ENCODE data around the gene TNS3. TPM values are rescaled to one million over a fixed set of nuclear protein-coding genes. Genes with fewer than 3 reads are reported as not detected.

Gene TNS3
- total and polyA plus RNA-seq, 10 of the 15 experiments (the other 5 are each of a cell fraction or from before 2014, with no cell fraction given): 0.27 to 2.7 (median 0.79) TPM

- Histone ChIP-seq H3K4me2 (ENCODE audit: control insufficient read depth, insufficient read depth) (no peak overlapping the region), H2AFZ (ENCODE audit: control insufficient read depth, low read depth, low read length) (no peak overlapping the region), H4K20me1 (ENCODE audit: control insufficient read depth, insufficient read depth) (no peaks in the 10 kb centered on the region), H3K4me3 (no peak overlapping the region), H3K79me2 (ENCODE audit: control insufficient read depth, insufficient read depth, low read length) (no peaks in the 10 kb centered on the region), H3K9me3 (replicated peaks; ENCODE audit: control insufficient read depth, insufficient read depth, low read length) (no peaks in the 10 kb centered on the region), H3K9ac (ENCODE audit: control insufficient read depth, insufficient read depth, low read length) (no peak overlapping the region), H3K27me3 (replicated peaks in 1 of 2; ENCODE audit: control insufficient read depth in 2 of 2, insufficient read depth in 2 of 2, low read length in 1 of 2) (no peaks in the 10 kb centered on the region), H3K27ac (ENCODE audit: control insufficient read depth, insufficient read depth) (no peak overlapping the region), H3K36me3 (ENCODE audit: control insufficient read depth in 2 of 2, insufficient read depth in 2 of 2, low read length in 1 of 2) (no peaks in the 10 kb centered on the region), H3K4me1 (ENCODE audit: control insufficient read depth, insufficient read depth, low read length) (peaks cover 47% of the 10 kb centered on the region)
- ChIA-PET POLR2A (interaction anchor here (0.6 kb wide), 1 partner anchor 11 kb away, joined by 3 read pairs; no protein-coding TSS in a partner anchor), CTCF (interaction anchor here (0.6 kb wide), 1 partner anchor 14 kb away, joined by 3 read pairs; no protein-coding TSS in a partner anchor), SMC1A (ENCODE audit: uncharacterized antibody, unreplicated experiment) (interaction anchor here (0.9 kb wide), 1 partner anchor 121 kb away, joined by 3 read pairs; no protein-coding TSS in a partner anchor), RAD21 (ENCODE audit: unreplicated experiment) (no interaction called here)
- FAIRE-seq: no peak
- no peak for ATAC-seq
- intact Hi-C loops (cut with micrococcal nuclease; ENCODE audit: unreplicated experiment) (no loop called here), in situ Hi-C loops (cut with MboI) (no loop called here)
- no TSS peak for BruUV-seq (replicated peaks)
- 76% methylated on average over 17 of the region's 17 CpGs for WGBS (ENCODE audit: insufficient coverage, insufficient replicate concordance, low lambda C conversion rate, missing lambda C conversion rate)
- DNase-seq (ENCODE audit: low read depth, low spot score): no peak
- TF ChIP-seq CBFB (IDR thresholded peaks at IDR 0.05; ENCODE audit: low read depth): no peak
- TF ChIP-seq KAT2A (conservative IDR thresholded peaks at IDR 0.05; ENCODE audit: control insufficient read depth, low read depth, low read length): no peak
- TF ChIP-seq MEF2B (IDR thresholded peaks at IDR 0.05; ENCODE audit: partially characterized antibody, poor library complexity, severe bottlenecking): no peak
- no peak for TF ChIP-seq REST (IDR thresholded peaks at IDR 0.05; ENCODE audit: low read depth, low read length)
- TF ChIP-seq FOXK2 (IDR thresholded peaks at IDR 0.05): no peak
- TF ChIP-seq SKIL (IDR thresholded peaks at IDR 0.05; ENCODE audit: low read depth, poor library complexity, severe bottlenecking): no peak
- TF ChIP-seq CHD4 (IDR thresholded peaks at IDR 0.05): no peak
- TF ChIP-seq IRF5 (IDR thresholded peaks at IDR 0.05; ENCODE audit: borderline replicate concordance): no peak
- no peak for TF ChIP-seq E4F1 (IDR thresholded peaks at IDR 0.05; ENCODE audit: borderline replicate concordance, partially characterized antibody)
- TF ChIP-seq GATAD2B (conservative IDR thresholded peaks at IDR 0.05; ENCODE audit: low read depth): no peak
- TF ChIP-seq JUND (IDR thresholded peaks at IDR 0.05; ENCODE audit: low read depth, low read length): no peak
- TF ChIP-seq HDAC6 (IDR thresholded peaks at IDR 0.05; ENCODE audit: unreplicated experiment): no peak
- TF ChIP-seq EGR1 (IDR thresholded peaks at IDR 0.05; ENCODE audit: borderline replicate concordance in 1 of 2, low read depth in 2 of 2, low read length in 2 of 2): no peak
These were observed 83.5 kb downstream of the TNS3 start for GRCh38 chr7:47498229-47499056.

Data from GM12878 (cell line).